WTC11 (cell line): ENCODE measurements around the gene ANO10.

Experiments
- CREM ChIP-seq: sonication (generic); formaldehyde crosslinking; IDR thresholded peaks from 2 replicates; pipeline ENCODE4 v1.8.1; 2022; ENCODE audit warnings: mild to moderate bottlenecking, missing genetic modification reagents, moderate library complexity
- IRF2 ChIP-seq: sonication (generic); formaldehyde crosslinking; IDR thresholded peaks from 2 replicates; pipeline ENCODE4 v1.8.0; 2022; ENCODE audit warnings: low read depth, missing genetic modification reagents, borderline replicate concordance
- KAT7 ChIP-seq: sonication (generic); formaldehyde crosslinking; IDR thresholded peaks from 2 replicates; pipeline ENCODE4 v1.8.1; 2023; ENCODE audit warnings: missing genetic modification reagents, mild to moderate bottlenecking, borderline replicate concordance
- NR3C1 ChIP-seq: sonication (generic); formaldehyde crosslinking; conservative IDR thresholded peaks from 2 replicates; pipeline ENCODE4 v1.8.1; 2023; ENCODE audit warnings: low read depth, mild to moderate bottlenecking, missing genetic modification reagents
- SMAD3 ChIP-seq: sonication (generic); formaldehyde crosslinking; IDR thresholded peaks from 2 replicates; pipeline ENCODE4 v1.8.0; 2022; ENCODE audit warnings: missing genetic modification reagents, mild to moderate bottlenecking, borderline replicate concordance
- ZNF121 ChIP-seq: sonication (generic); formaldehyde crosslinking; IDR thresholded peaks from 2 replicates; pipeline ENCODE4 v1.8.0; 2023; ENCODE audit warnings: missing genetic modification reagents
- ZNF317 ChIP-seq: sonication (generic); formaldehyde crosslinking; IDR thresholded peaks from 2 replicates; pipeline ENCODE4 v1.8.1; 2023; ENCODE audit warnings: low read depth, mild to moderate bottlenecking, moderate library complexity, missing genetic modification reagents, borderline replicate concordance
- ZNF423 ChIP-seq: fragments of 250-450 bp; sonication (Bioruptor Pico); IDR thresholded peaks from 2 replicates; pipeline ENCODE4 v2.1.2; 2022; ENCODE audit warnings: mild to moderate bottlenecking, moderate library complexity
- ZNF671 ChIP-seq: fragments of 250-450 bp; sonication (Bioruptor Pico); IDR thresholded peaks from 2 replicates; pipeline ENCODE4 v1.8.0; 2021; ENCODE audit warnings: mild to moderate bottlenecking
- TF ChIP-seq, protein P1 (sequence below): sonication (generic); formaldehyde crosslinking; IDR thresholded peaks from 2 replicates; pipeline ENCODE4 v1.8.1; 2023; ENCODE audit warnings: mild to moderate bottlenecking, missing genetic modification reagents, moderate library complexity
- TF ChIP-seq, protein P2 (sequence below): fragments of 200-600 bp; IDR thresholded peaks from 2 replicates; pipeline ENCODE4 v1.8.0; 2022; ENCODE audit warnings: antibody characterized with exemption
- TF ChIP-seq, protein P3 (sequence below): sonication (generic); formaldehyde crosslinking; IDR thresholded peaks from 2 replicates; pipeline ENCODE4 v1.8.1; 2022; ENCODE audit warnings: mild to moderate bottlenecking, moderate library complexity, missing genetic modification reagents
- TF ChIP-seq, protein P4 (sequence below): sonication (generic); formaldehyde crosslinking; conservative IDR thresholded peaks from 2 replicates; pipeline ENCODE4 v1.8.1; 2023; ENCODE audit warnings: mild to moderate bottlenecking, low read depth, missing genetic modification reagents, moderate library complexity

DNA sequence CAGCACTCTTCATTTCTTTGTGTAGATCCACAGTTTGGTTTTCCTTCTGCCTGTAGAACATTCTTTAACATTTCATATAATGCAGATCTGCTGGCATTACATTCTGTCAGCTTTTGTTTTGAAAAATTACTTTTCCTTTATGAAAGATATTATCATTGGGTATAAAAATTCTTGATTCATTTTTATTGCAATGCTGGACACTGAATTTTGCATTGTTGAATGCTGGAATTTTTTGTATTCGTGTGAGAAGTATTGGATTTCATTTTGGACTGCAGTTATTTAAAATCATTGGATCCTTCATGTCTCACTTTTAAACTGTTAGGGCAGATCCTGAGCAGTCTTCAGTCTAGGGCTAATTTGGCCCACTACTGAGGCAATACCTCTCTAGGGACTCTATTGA lies 268.4 kb downstream of the ANO10 start:
- TF ChIP-seq ZNF671 (CRISPR knock-in tag) (no peak), CREM (CRISPR knock-in tag) (no peak), ZNF121 (CRISPR knock-in tag) (no peak), IRF2 (CRISPR knock-in tag) (no peak), KAT7 (CRISPR knock-in tag) (no peak), ZNF423 (CRISPR knock-in tag) (no peak), ZNF317 (no peak), NR3C1 (CRISPR knock-in tag) (no peak), SMAD3 (CRISPR knock-in tag) (no peak)
- TF ChIP-seq, protein P1, sequence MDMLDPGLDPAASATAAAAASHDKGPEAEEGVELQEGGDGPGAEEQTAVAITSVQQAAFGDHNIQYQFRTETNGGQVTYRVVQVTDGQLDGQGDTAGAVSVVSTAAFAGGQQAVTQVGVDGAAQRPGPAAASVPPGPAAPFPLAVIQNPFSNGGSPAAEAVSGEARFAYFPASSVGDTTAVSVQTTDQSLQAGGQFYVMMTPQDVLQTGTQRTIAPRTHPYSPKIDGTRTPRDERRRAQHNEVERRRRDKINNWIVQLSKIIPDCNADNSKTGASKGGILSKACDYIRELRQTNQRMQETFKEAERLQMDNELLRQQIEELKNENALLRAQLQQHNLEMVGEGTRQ (CRISPR knock-in tag), result no peak
- TF ChIP-seq, protein P2, sequence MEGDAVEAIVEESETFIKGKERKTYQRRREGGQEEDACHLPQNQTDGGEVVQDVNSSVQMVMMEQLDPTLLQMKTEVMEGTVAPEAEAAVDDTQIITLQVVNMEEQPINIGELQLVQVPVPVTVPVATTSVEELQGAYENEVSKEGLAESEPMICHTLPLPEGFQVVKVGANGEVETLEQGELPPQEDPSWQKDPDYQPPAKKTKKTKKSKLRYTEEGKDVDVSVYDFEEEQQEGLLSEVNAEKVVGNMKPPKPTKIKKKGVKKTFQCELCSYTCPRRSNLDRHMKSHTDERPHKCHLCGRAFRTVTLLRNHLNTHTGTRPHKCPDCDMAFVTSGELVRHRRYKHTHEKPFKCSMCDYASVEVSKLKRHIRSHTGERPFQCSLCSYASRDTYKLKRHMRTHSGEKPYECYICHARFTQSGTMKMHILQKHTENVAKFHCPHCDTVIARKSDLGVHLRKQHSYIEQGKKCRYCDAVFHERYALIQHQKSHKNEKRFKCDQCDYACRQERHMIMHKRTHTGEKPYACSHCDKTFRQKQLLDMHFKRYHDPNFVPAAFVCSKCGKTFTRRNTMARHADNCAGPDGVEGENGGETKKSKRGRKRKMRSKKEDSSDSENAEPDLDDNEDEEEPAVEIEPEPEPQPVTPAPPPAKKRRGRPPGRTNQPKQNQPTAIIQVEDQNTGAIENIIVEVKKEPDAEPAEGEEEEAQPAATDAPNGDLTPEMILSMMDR, result no peak
- TF ChIP-seq, protein P3, sequence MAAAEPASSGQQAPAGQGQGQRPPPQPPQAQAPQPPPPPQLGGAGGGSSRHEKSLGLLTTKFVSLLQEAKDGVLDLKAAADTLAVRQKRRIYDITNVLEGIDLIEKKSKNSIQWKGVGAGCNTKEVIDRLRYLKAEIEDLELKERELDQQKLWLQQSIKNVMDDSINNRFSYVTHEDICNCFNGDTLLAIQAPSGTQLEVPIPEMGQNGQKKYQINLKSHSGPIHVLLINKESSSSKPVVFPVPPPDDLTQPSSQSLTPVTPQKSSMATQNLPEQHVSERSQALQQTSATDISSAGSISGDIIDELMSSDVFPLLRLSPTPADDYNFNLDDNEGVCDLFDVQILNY (CRISPR knock-in tag), result no peak
- TF ChIP-seq, protein P4, sequence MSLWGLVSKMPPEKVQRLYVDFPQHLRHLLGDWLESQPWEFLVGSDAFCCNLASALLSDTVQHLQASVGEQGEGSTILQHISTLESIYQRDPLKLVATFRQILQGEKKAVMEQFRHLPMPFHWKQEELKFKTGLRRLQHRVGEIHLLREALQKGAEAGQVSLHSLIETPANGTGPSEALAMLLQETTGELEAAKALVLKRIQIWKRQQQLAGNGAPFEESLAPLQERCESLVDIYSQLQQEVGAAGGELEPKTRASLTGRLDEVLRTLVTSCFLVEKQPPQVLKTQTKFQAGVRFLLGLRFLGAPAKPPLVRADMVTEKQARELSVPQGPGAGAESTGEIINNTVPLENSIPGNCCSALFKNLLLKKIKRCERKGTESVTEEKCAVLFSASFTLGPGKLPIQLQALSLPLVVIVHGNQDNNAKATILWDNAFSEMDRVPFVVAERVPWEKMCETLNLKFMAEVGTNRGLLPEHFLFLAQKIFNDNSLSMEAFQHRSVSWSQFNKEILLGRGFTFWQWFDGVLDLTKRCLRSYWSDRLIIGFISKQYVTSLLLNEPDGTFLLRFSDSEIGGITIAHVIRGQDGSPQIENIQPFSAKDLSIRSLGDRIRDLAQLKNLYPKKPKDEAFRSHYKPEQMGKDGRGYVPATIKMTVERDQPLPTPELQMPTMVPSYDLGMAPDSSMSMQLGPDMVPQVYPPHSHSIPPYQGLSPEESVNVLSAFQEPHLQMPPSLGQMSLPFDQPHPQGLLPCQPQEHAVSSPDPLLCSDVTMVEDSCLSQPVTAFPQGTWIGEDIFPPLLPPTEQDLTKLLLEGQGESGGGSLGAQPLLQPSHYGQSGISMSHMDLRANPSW (CRISPR knock-in tag), result no peak
